ENCODE measurements around the gene C1QC.

The C1QC gene

GRCh38 chr1:22600071-22600816 is 43.2 kb upstream of the C1QC start:
- no peak for DNase-seq (ENCODE audit: low read depth)
- H3K4me3 ChIP-seq (replicated peaks; ENCODE audit: low read depth, low read length) = no peak overlapping the region
- TF ChIP-seq CTCF (IDR thresholded peaks at IDR 0.05; ENCODE audit: low read length, missing control alignments) = no peak

- H3K4me3 ChIP-seq (replicated peaks; ENCODE audit: low read depth, low read length) = no peak overlapping the region
- DNase-seq (ENCODE audit: low read depth) = no peak
- TF ChIP-seq CTCF (IDR thresholded peaks at IDR 0.05; ENCODE audit: low read length, missing control alignments) = no peak
These were observed 42.4 kb upstream of the C1QC start for GRCh38 chr1:22600817-22601605.

GRCh38 chr1:22601610-22602009 is 41.8 kb upstream of the C1QC start:
- no peak overlapping the region for H3K4me3 ChIP-seq (replicated peaks; ENCODE audit: low read depth, low read length)
- no peak for TF ChIP-seq CTCF (IDR thresholded peaks at IDR 0.05; ENCODE audit: low read length, missing control alignments)
- DNase-seq (ENCODE audit: low read depth) = no peak

- DNase-seq (ENCODE audit: low read depth) = no peak
- no peak overlapping the region for H3K4me3 ChIP-seq (replicated peaks; ENCODE audit: low read depth, low read length)
- TF ChIP-seq CTCF (IDR thresholded peaks at IDR 0.05; ENCODE audit: low read length, missing control alignments) = no peak
These were observed 41.2 kb upstream of the C1QC start for GRCh38 chr1:22602060-22602740.

DNA sequence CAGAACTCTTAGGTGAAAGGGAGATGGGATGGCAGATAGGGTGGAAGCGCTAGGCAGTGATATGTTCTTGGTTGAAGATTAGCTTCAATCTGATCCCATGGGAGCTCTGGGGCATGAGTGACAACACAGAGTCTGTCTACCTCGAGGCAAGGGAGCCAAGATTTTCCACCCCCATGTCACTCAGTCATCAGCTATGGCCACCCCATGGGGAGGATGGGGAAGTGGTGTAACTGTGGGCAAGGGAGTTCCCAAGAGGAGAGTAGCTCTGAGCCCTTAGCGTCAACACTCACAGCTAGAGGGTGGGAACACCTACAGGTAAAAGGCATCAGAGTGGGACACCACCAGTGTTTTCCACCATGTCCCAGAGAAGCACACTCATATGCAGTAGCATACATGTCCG is 37.3 kb upstream of the C1QC start:
- no peak for TF ChIP-seq CTCF (IDR thresholded peaks at IDR 0.05; ENCODE audit: low read length, missing control alignments)
- H3K4me3 ChIP-seq (replicated peaks; ENCODE audit: low read depth, low read length) = no peak overlapping the region
- no peak for DNase-seq (ENCODE audit: low read depth)

DNA sequence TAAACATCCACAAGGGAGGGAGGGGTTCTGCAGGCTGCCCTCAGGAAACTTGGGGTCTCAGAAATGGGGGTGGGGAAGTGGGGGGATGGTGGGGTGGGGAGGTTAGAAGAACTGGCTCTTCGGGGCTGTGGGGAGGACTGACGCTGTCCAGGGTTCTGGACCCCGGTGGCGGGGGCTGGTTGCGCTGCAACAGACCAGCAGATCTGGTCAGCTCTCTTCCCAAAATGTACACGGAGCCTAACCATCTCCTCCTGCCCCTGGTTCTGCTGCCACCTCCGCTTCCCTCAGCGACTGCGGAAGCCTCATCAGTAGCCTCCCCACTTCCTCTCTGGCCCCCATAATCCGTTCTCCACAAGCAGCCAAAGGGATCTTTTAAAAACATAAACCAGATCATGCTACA is 36.3 kb upstream of the C1QC start:
- TF ChIP-seq CTCF (IDR thresholded peaks at IDR 0.05; ENCODE audit: low read length, missing control alignments) = no peak
- no peak overlapping the region for H3K4me3 ChIP-seq (replicated peaks; ENCODE audit: low read depth, low read length)
- no peak for DNase-seq (ENCODE audit: low read depth)

Data from fibroblast of pulmonary artery (primary cell).